Endothelial cell of umbilical vein (primary cell): ENCODE results near the gene MAML2. TPM values are rescaled to one million over a fixed set of nuclear protein-coding genes. Genes with fewer than 3 reads are reported as not detected.

ENCODE experiments used
- BruUV-seq: library from RNA; stranded (reverse); fragments of 400-500 nt; replicated peaks from 2 replicates; lab custom pipeline; 2021; lab: Mats Ljungman, UMichigan
- CTCF ChIA-PET: fragments of 300-600, 350-600 bp; sonication (Branson Sonifier 250); formaldehyde crosslinking; loops from one replicate; lab custom pipeline; 2021; ENCODE audit warnings: antibody characterized with exemption, inconsistent platforms; lab: Charles Lee
- POLR2A ChIA-PET: fragments of 300-600, 350-600 bp; sonication (Branson Sonifier 250); formaldehyde crosslinking; loops from one replicate; lab custom pipeline; 2021; ENCODE audit warnings: antibody characterized with exemption, inconsistent platforms; lab: Charles Lee
- DNase-seq: peaks from one replicate; pipeline ENCODE4 v3.0.0-alpha.2; 2011; ENCODE audit warnings: low read depth, low spot score
- FAIRE-seq: peaks from 2 replicates; lab custom pipeline; 2011; peaks lifted over from hg19 to GRCh38; lab: Jason Lieb, UNC
- H2AFZ ChIP-seq: 2 replicates; pipeline ENCODE4 v1.6.0; 2012; ENCODE audit warnings: low read depth, low read length, control low read depth, inconsistent platforms
- H3K27ac ChIP-seq: 2 replicates; pipeline ENCODE4 v1.5.1; 2011; ENCODE audit warnings: low read depth, mild to moderate bottlenecking, control low read depth, low read length, moderate library complexity; ENCODE audit not compliant: insufficient read depth
- H3K27me3 ChIP-seq, 2 experiments: 2 replicates each; pipeline versions ENCODE4 v1.6.0 to v1.6.1; 2011; ENCODE audit warnings: low read length in 2 of 2, mixed read lengths in 1 of 2; ENCODE audit not compliant: control insufficient read depth in 2 of 2, insufficient read depth in 2 of 2
- H3K36me3 ChIP-seq, 2 experiments: 2 replicates in 1 of 2; 3 replicates in 1 of 2; pipeline ENCODE4 v1.5.1; 2011; ENCODE audit warnings: low read length in 2 of 2, mild to moderate bottlenecking in 1 of 2, moderate library complexity in 1 of 2; ENCODE audit not compliant: control insufficient read depth in 2 of 2, insufficient read depth in 2 of 2; ENCODE audit errors: extremely low read depth in 1 of 2
- H3K4me1 ChIP-seq: 3 replicates; pipeline ENCODE4 v1.5.1; 2011; ENCODE audit warnings: mild to moderate bottlenecking, low read length; ENCODE audit not compliant: control insufficient read depth, insufficient read depth; ENCODE audit errors: extremely low read depth
- H3K4me2 ChIP-seq: 2 replicates; pipeline ENCODE4 v1.6.1; 2011; ENCODE audit warnings: low read length, control low read depth, mixed read lengths; ENCODE audit not compliant: insufficient read depth
- H3K4me3 ChIP-seq, 3 experiments: fragments of 200-600 bp in 1 of 3; sonication (generic), shearing (Covaris generic) in 1 of 3; replicated peaks in 1 of 3; 2 replicates each; pipeline ENCODE4 v1.5.1; 2011 to 2016; ENCODE audit warnings: control low read depth in 3 of 3, low read length in 3 of 3, mild to moderate bottlenecking in 2 of 3, inconsistent platforms in 1 of 3, low read depth in 1 of 3, moderate library complexity in 1 of 3; ENCODE audit not compliant: insufficient read depth in 1 of 3
- H3K79me2 ChIP-seq: 2 replicates; pipeline ENCODE4 v1.6.0; 2012; ENCODE audit warnings: low read length, inconsistent platforms; ENCODE audit not compliant: control insufficient read depth, insufficient read depth
- H3K9ac ChIP-seq: replicated peaks from 2 replicates; pipeline ENCODE3; 2011; ENCODE audit warnings: low read length, control low read depth; ENCODE audit not compliant: insufficient read depth; ENCODE audit errors: extremely low read depth
- H3K9me1 ChIP-seq: replicated peaks from 3 replicates; pipeline ENCODE4 v1.6.0; 2011; ENCODE audit warnings: mild to moderate bottlenecking, low read length; ENCODE audit not compliant: control insufficient read depth, insufficient read depth; ENCODE audit errors: extremely low read depth
- H3K9me3 ChIP-seq: replicated peaks from 2 replicates; pipeline ENCODE4 v1.5.1; 2012; ENCODE audit warnings: low read length, inconsistent platforms; ENCODE audit not compliant: control insufficient read depth, insufficient read depth
- H4K20me1 ChIP-seq: replicated peaks from 2 replicates; pipeline ENCODE3; 2011; ENCODE audit warnings: mild to moderate bottlenecking, low read length; ENCODE audit not compliant: control insufficient read depth, insufficient read depth; ENCODE audit errors: extremely low read depth
- EZH2 ChIP-seq: IDR thresholded peaks from 2 replicates; pipeline ENCODE4 v1.6.1; 2012; ENCODE audit warnings: borderline replicate concordance, low read depth, mild to moderate bottlenecking, moderate library complexity, low read length, inconsistent platforms; ENCODE audit not compliant: severe bottlenecking
- FOS ChIP-seq: IDR thresholded peaks from 2 replicates; pipeline ENCODE4 v1.6.1; 2011; ENCODE audit warnings: mild to moderate bottlenecking, low read length, moderate library complexity, borderline replicate concordance; ENCODE audit not compliant: insufficient read depth
- JUN ChIP-seq: IDR thresholded peaks from 2 replicates; pipeline ENCODE4 v1.6.1; 2011; ENCODE audit warnings: borderline replicate concordance, low read depth; ENCODE audit not compliant: insufficient read length, insufficient read depth
- POLR2A ChIP-seq: IDR thresholded peaks from 2 replicates; pipeline ENCODE4 v1.6.1; 2012; ENCODE audit warnings: low read depth, mild to moderate bottlenecking, control low read depth, low read length
- POLR2AphosphoS5 ChIP-seq: IDR thresholded peaks from 2 replicates; pipeline ENCODE4 v1.6.1; 2012; ENCODE audit warnings: low read depth, mild to moderate bottlenecking, control low read depth, low read length, moderate library complexity; ENCODE audit not compliant: insufficient read depth
- dilution Hi-C: fragments of 300-500 bp; cut with MboI; formaldehyde crosslinking; loops from one replicate; pipeline ENCODE4 v1.15.0; 2019; ENCODE audit warnings: low sequenced_read_pairs; ENCODE audit not compliant: extremely low pct_ligation_motif_present
- intact Hi-C: fragments of 100-400 bp; cut with micrococcal nuclease; formaldehyde crosslinking; loops from one replicate; pipeline ENCODE4 v1.10.0; 2022
- polyA plus RNA-seq, 4 experiments: library from polyadenylated mRNA; depleted of rRNA in 3 of 4; stranded (reverse) in 3 of 4; unstranded in 1 of 4; fragments of >200 nt; gene quantifications; 2 replicates each; pipeline versions ENCODE4 v1.2.1 to v1.2.3, GENCODE V29; 2011 to 2012; ENCODE audit warnings: missing spikeins in 1 of 4
- total RNA-seq: library from RNA; stranded (reverse); gene quantifications from 2 replicates; pipeline ENCODE4 v1.2.3, GENCODE V29; 2021
- TF ChIP-seq, protein P1 (sequence below), 2 donors: IDR thresholded peaks; 1 replicate in 1 of 2; 2 replicates in 1 of 2; pipeline ENCODE4 v1.5.1; 2011; ENCODE audit warnings: low read length in 2 of 2, mild to moderate bottlenecking in 2 of 2, moderate library complexity in 2 of 2, control low read depth in 1 of 2, inconsistent platforms in 1 of 2, low read depth in 1 of 2; ENCODE audit not compliant: insufficient read depth in 1 of 2; ENCODE audit errors: extremely low read depth in 1 of 2

The MAML2 gene
- total and polyA plus RNA-seq, 2 donors (not counting 3 experiments of a cell fraction or from before 2014, with no cell fraction given) = 12.4 to 16.8 TPM

DNA sequence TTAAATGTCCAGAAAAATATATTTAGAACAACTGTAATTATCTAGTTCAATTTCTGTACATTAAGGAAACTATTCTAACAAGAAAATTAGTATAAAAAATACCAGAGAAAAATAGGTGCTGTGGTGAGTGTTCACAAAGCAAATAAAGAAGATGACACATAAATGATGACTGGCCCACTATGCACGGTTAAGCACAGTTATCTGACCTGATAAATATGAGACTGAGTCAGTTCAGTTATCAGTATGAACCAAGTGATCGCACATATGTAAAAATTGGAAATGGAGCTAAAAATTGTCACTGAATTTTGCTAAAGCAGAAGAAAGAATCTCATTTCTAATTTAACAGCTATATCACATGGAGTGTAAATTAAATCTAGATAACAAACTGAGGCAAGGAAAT is 18.8 kb upstream of the MAML2 start:
- no peaks in the 10 kb centered on the region for H3K9me3 ChIP-seq
- no peaks in the 10 kb centered on the region for H3K9me1 ChIP-seq
- no peaks in the 10 kb centered on the region for H3K79me2 ChIP-seq
- no peaks in the 10 kb centered on the region for H3K4me1 ChIP-seq
- no peaks in the 10 kb centered on the region for H4K20me1 ChIP-seq
- dilution Hi-C loops = no loop called here
- H3K27ac ChIP-seq = no peak overlapping the region
- no TSS peak for BruUV-seq
- CTCF ChIA-PET = interaction anchor here (0.8 to 1.0 kb wide), 2 partner anchors 9 to 10 kb away, joined by 3 read pairs; no protein-coding TSS in a partner anchor
- no peak overlapping the region for H3K4me2 ChIP-seq
- H2AFZ ChIP-seq = no peak overlapping the region
- TF ChIP-seq, protein P1, sequence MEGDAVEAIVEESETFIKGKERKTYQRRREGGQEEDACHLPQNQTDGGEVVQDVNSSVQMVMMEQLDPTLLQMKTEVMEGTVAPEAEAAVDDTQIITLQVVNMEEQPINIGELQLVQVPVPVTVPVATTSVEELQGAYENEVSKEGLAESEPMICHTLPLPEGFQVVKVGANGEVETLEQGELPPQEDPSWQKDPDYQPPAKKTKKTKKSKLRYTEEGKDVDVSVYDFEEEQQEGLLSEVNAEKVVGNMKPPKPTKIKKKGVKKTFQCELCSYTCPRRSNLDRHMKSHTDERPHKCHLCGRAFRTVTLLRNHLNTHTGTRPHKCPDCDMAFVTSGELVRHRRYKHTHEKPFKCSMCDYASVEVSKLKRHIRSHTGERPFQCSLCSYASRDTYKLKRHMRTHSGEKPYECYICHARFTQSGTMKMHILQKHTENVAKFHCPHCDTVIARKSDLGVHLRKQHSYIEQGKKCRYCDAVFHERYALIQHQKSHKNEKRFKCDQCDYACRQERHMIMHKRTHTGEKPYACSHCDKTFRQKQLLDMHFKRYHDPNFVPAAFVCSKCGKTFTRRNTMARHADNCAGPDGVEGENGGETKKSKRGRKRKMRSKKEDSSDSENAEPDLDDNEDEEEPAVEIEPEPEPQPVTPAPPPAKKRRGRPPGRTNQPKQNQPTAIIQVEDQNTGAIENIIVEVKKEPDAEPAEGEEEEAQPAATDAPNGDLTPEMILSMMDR (IDR thresholded peaks at IDR 0.05; ENCODE audit: extremely low read depth in 1 of 2, insufficient read depth in 1 of 2, low read depth in 1 of 2, low read length in 2 of 2) = no peak
- no peak for TF ChIP-seq POLR2A
- TF ChIP-seq POLR2AphosphoS5 = no peak
- TF ChIP-seq FOS = no peak
- TF ChIP-seq EZH2 = no peak
- no peak for TF ChIP-seq JUN
- H3K27me3 ChIP-seq = no peaks in the 10 kb centered on the region
- DNase-seq (no peak), FAIRE-seq (no peak)
- H3K4me3 ChIP-seq = no peak overlapping the region
- intact Hi-C loops = no loop called here
- H3K9ac ChIP-seq = no peak overlapping the region
- POLR2A ChIA-PET = interaction anchor here (0.6 kb wide), 1 partner anchor 435 kb away, joined by 7 read pairs; no protein-coding TSS in a partner anchor
- H3K36me3 ChIP-seq = peaks cover 2 to 8% of the 10 kb centered on the region in 2 experiments
